Suprapubic skin (tissue), 3 donors: Measurements from ENCODE around the gene ALKBH8.

ENCODE experiments used
- CTCF ChIP-seq, 2 donors: fragments of 200-600 bp in 1 of 2; fragments of 450-650 bp in 1 of 2; sonication (generic) in 1 of 2; IDR thresholded peaks; one replicate each; pipeline ENCODE4 v1.5.1; 2016 to 2019; ENCODE audit warnings: antibody characterized with exemption in 2 of 2, mild to moderate bottlenecking in 1 of 2, moderate library complexity in 1 of 2
- EP300 ChIP-seq: sonication (generic); formaldehyde crosslinking; IDR thresholded peaks from one replicate; pipeline ENCODE4 v1.6.1; 2017; ENCODE audit warnings: antibody characterized with exemption
- POLR2A ChIP-seq, 2 donors: fragments of 450-650 bp; IDR thresholded peaks; one replicate each; pipeline ENCODE4 v1.6.1; 2017; ENCODE audit warnings: antibody characterized with exemption in 2 of 2, mild to moderate bottlenecking in 2 of 2, moderate library complexity in 2 of 2

DNA sequence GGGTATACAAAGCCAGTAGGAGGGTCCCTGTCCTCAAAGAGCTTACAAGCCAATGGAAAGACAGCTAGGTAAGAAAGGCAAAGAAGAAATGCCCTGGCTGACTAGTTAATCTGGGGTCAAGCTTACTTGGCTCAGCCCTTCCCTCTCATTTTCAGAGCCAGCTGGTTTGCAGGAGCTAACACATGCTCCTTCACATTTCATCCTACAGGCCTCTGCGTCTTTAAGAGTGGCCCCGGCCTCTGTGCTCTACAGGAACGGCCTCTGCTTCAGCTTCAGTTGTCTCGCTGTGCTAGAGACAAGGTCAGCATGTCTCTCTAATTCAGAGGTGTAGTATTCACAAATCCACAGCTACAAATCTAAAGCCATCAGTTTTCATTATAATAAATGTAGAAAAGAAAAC is 15.2 kb downstream of the ALKBH8 start:
- TF ChIP-seq CTCF (IDR thresholded peaks at IDR 0.05), result no peak
- no peak for TF ChIP-seq EP300
- no peak for TF ChIP-seq POLR2A (IDR thresholded peaks at IDR 0.05)
